Sigmoid colon (tissue), 7 donors: ENCODE data around the gene NTMT1. TPM values are rescaled to one million over a fixed set of nuclear protein-coding genes. Genes with fewer than 3 reads are reported as not detected.

Experiments
- DNase-seq: peaks from one replicate; pipeline ENCODE4 v3.0.0-alpha.2; 2019
- H3K27ac ChIP-seq, 4 donors: fragments of 200-600 bp; sonication (generic); one replicate each; pipeline ENCODE4 v1.5.1; 2016 to 2019; ENCODE audit warnings: mild to moderate bottlenecking in 1 of 4
- H3K27me3 ChIP-seq, 3 donors: fragments of 200-600 bp; sonication (generic); one replicate each; pipeline ENCODE4 v1.5.1; 2019; ENCODE audit warnings: mild to moderate bottlenecking in 1 of 3
- H3K36me3 ChIP-seq, 4 donors: fragments of 200-600 bp; sonication (generic); one replicate each; pipeline ENCODE4 v1.5.1; 2016 to 2019
- H3K4me1 ChIP-seq, 4 donors: fragments of 200-600 bp; sonication (generic); one replicate each; pipeline ENCODE4 v1.5.1; 2017 to 2019
- H3K4me3 ChIP-seq, 4 donors: fragments of 200-600 bp; sonication (generic); one replicate each; pipeline ENCODE4 v1.5.1; 2017 to 2019; ENCODE audit warnings: mild to moderate bottlenecking in 2 of 4, moderate library complexity in 1 of 4
- H3K9me3 ChIP-seq, 4 donors: fragments of 200-600 bp in 3 of 4; sonication (generic) in 3 of 4; one replicate each; pipeline versions ENCODE4 v1.5.1 to v1.6.1; 2013 to 2019
- EP300 ChIP-seq, 4 donors: sonication (generic); formaldehyde crosslinking; IDR thresholded peaks; one replicate each; pipeline ENCODE4 v1.6.1; 2017; ENCODE audit warnings: antibody characterized with exemption in 4 of 4
- POLR2A ChIP-seq, 2 donors: fragments of 450-650 bp; IDR thresholded peaks; one replicate each; pipeline ENCODE4 v1.6.1; 2016; ENCODE audit warnings: antibody characterized with exemption in 2 of 2, mild to moderate bottlenecking in 2 of 2, moderate library complexity in 2 of 2
- POLR2AphosphoS5 ChIP-seq, 4 donors: sonication (generic); formaldehyde crosslinking; IDR thresholded peaks; one replicate each; pipeline ENCODE4 v1.6.1; 2017; ENCODE audit warnings: antibody characterized with exemption in 4 of 4
- WGBS, 2 donors: extraction: QIAGEN DNeasy Blood & Tissue Kit; methylation state at CpG; one replicate each; pipeline ENCODE4 v1.1.7; 2013; 5-methylcytosine and 5-hydroxymethylcytosine counted together
- intact Hi-C: fragments of 100-400 bp; cut with DNase I; formaldehyde crosslinking; loops from one replicate; pipeline ENCODE4 v1.15.1; 2023
- polyA plus RNA-seq, 3 donors: library from polyadenylated mRNA; stranded (reverse); fragments of 200-250 nt; gene quantifications; one replicate each; pipeline ENCODE4 v1.2.3, GENCODE V29; 2013
- total RNA-seq, 4 donors: library from RNA; depleted of rRNA; stranded (reverse); fragments of >200 nt; gene quantifications; one replicate each; pipeline ENCODE4 v1.1.0, GENCODE V29; 2016
- TF ChIP-seq, protein P1 (sequence below), 4 experiments: fragments of 450-650 bp in 3 of 4; fragments of 200-600 bp in 1 of 4; IDR thresholded peaks; one replicate each; pipeline ENCODE4 v1.5.1; 2016 to 2019; ENCODE audit warnings: antibody characterized with exemption in 4 of 4, mild to moderate bottlenecking in 3 of 4, moderate library complexity in 2 of 4
- donor health status: healthy with polysubstance abuse.
- donor health status: Bipolar disorder and iron deficiency.
- donor health status: healthy.

Gene NTMT1
- total and polyA plus RNA-seq, 7 donors, result 5.8 to 49.3 (median 22.5) TPM

DNA sequence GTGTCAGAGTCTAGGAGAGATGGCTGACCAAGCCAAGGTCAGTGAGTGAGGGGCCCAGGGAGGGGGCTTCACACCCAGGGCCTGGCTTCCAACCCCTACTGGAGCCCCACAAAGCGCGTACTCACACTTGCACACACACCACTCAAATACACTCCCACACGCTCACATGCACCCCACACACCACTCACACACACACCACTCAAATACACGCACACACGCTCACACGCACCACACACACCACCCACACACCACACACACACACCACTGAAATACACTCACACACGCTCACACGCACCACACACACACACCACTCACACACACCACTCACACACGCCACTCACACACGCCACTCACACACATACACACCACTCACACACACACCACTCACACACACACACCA, 21.7 kb downstream of the NTMT1 start:
- intact Hi-C loops, result no loop called here
- Histone ChIP-seq H3K27me3 (no peaks in the 10 kb centered on the region), H3K4me1 (peaks cover 0 to 3% (median under 1%) of the 10 kb centered on the region in 4 donors), H3K4me3 (no peak overlapping the region), H3K9me3 (no peaks in the 10 kb centered on the region), H3K36me3 (no peaks in the 10 kb centered on the region), H3K27ac (no peak overlapping the region)
- 87 to 90% methylated on average over 10 of the region's 10 CpGs for WGBS, 2 donors
- TF ChIP-seq POLR2AphosphoS5 (IDR thresholded peaks at IDR 0.05), result no peak
- TF ChIP-seq EP300 (IDR thresholded peaks at IDR 0.05), result no peak
- TF ChIP-seq, protein P1, sequence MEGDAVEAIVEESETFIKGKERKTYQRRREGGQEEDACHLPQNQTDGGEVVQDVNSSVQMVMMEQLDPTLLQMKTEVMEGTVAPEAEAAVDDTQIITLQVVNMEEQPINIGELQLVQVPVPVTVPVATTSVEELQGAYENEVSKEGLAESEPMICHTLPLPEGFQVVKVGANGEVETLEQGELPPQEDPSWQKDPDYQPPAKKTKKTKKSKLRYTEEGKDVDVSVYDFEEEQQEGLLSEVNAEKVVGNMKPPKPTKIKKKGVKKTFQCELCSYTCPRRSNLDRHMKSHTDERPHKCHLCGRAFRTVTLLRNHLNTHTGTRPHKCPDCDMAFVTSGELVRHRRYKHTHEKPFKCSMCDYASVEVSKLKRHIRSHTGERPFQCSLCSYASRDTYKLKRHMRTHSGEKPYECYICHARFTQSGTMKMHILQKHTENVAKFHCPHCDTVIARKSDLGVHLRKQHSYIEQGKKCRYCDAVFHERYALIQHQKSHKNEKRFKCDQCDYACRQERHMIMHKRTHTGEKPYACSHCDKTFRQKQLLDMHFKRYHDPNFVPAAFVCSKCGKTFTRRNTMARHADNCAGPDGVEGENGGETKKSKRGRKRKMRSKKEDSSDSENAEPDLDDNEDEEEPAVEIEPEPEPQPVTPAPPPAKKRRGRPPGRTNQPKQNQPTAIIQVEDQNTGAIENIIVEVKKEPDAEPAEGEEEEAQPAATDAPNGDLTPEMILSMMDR (IDR thresholded peaks at IDR 0.05), result no peak
- DNase-seq, result no peak

DNA sequence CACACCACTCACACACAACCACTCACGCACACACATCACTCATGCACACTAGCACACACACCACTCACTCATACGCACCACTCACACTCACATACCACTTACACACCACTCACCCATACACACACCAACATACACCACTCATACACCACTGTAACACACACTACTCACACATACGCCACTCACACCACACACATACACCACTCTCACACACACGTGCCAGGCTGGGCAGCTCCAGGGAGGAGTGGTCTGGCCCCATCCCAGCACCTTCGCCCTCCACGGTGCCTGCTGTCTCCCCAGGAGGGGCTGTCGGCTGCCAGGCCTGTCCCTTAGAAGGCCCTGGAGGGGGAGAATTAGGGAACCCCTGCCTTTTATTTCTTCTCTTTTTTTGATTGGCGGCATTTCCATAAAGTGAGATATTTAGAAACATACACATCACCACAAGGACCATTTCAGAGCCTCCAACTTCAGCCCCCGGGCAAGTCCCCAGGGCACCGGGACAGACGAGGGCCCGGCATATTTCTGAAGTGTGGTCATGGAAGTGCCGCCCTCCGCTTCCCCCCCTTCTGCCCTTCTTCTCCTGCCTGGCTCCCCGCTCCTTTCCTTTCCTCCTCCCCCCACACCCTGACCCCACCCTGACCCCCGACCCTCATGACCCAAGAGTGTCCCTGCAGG, 22.3 kb downstream of the NTMT1 start:
- Histone ChIP-seq H3K9me3 (no peaks in the 10 kb centered on the region), H3K36me3 (no peaks in the 10 kb centered on the region), H3K27ac (no peak overlapping the region), H3K4me1 (no peaks in the 10 kb centered on the region), H3K27me3 (no peaks in the 10 kb centered on the region), H3K4me3 (no peak overlapping the region)
- intact Hi-C loops, result no loop called here
- TF ChIP-seq POLR2A (IDR thresholded peaks at IDR 0.05) (no peak), POLR2AphosphoS5 (IDR thresholded peaks at IDR 0.05) (no peak), EP300 (IDR thresholded peaks at IDR 0.05) (no peak)
- TF ChIP-seq, protein P1 (IDR thresholded peaks at IDR 0.05), result no peak
- no peak for DNase-seq
- 79 to 83% methylated on average over 16 of the region's 16 CpGs for WGBS, 2 donors

DNA sequence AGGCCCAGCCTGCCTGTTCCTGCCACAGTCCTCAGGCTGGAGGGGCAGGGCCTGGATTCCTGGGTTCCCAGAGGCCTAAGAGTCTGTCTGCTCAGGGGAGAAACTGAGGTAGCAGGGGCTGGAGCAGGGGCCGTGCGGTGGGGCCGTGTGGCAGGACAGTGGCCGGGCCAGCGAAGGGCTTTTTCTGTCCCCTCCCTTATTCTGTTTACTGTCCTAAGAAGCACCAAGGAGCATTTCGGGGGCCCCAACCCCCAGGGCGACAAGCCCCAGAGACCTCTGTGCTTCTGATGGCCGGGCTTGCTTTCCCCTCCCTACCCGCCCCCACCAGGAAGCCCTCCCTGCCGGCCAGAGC, 22.8 kb downstream of the NTMT1 start:
- TF ChIP-seq, protein P1 (IDR thresholded peaks at IDR 0.05), result no peak
- TF ChIP-seq EP300 (IDR thresholded peaks at IDR 0.05), result no peak
- TF ChIP-seq POLR2AphosphoS5 (IDR thresholded peaks at IDR 0.05), result no peak
- TF ChIP-seq POLR2A (IDR thresholded peaks at IDR 0.05), result no peak
- no peaks in the 10 kb centered on the region for H3K9me3 ChIP-seq
- intact Hi-C loops, result no loop called here
- WGBS, 2 donors, result 78 to 80% methylated on average over 10 of the region's 10 CpGs
- H3K36me3 ChIP-seq, result no peaks in the 10 kb centered on the region
- no peaks in the 10 kb centered on the region for H3K4me1 ChIP-seq
- H3K27me3 ChIP-seq, result no peaks in the 10 kb centered on the region
- DNase-seq, result no peak
- H3K4me3 ChIP-seq, result no peak overlapping the region
- no peak overlapping the region for H3K27ac ChIP-seq

DNA sequence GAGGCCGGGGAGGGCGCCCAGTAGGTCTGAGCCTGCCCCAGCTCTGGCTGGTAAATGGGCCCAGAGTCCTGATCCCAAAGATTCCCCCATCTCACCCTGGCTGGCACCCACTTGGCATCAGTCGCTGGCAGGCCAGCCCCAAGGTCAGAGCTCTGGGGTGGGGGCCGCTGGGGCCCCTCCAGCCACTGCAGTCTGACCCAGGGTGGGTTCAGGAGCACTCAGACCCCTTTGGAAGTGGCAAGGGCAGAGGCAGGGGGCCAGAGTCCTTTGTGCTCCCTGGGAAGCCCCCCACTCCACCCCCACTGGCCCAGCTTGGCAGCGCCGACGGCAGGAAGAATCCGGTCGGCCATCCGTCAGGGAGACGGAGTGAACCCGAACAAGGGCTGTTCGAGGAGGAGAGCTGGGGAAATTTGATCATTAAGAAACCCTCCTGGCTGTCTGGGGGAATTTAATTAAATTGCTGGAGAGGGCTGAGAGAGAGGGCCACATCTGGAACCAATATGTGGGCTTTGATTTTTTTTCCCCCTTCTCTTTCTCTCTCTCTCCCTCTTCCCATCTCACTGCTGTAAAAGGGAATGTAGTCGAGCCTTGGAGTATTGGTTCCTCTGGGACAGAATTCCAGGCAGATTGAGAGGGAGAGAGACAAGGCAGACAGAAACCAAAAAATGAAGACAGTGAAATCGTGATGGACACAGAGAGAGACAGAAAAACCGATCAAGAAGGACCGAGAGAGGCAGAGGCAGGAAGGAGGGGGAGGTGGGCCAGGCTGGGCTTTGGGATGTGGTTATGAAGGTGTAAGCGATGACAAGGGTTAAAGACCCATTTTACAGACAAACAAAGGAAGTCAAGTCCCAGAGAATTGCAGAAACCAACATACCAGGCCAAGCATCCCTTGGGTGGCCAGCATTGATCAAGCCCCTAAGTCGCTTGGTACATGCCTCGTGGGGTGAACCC, 24.0 kb downstream of the NTMT1 start:
- intact Hi-C loops, result no loop called here
- H3K27me3 ChIP-seq, result no peaks in the 10 kb centered on the region
- H3K27ac ChIP-seq, result no peak overlapping the region
- no peak for DNase-seq
- H3K36me3 ChIP-seq, result no peaks in the 10 kb centered on the region
- TF ChIP-seq EP300 (IDR thresholded peaks at IDR 0.05) (no peak), POLR2AphosphoS5 (IDR thresholded peaks at IDR 0.05) (no peak), POLR2A (IDR thresholded peaks at IDR 0.05) (no peak)
- TF ChIP-seq, protein P1 (IDR thresholded peaks at IDR 0.05), result no peak
- H3K4me3 ChIP-seq, result no peak overlapping the region
- H3K4me1 ChIP-seq, result no peaks in the 10 kb centered on the region
- H3K9me3 ChIP-seq, result no peaks in the 10 kb centered on the region
- 88% methylated on average over 20 of the region's 20 CpGs for WGBS, 2 donors
